ENCODE results near the gene CHI3L2. TPM values are rescaled to one million over a fixed set of nuclear protein-coding genes. Genes with fewer than 3 reads are reported as not detected.

Gene CHI3L2
- total and polyA plus RNA-seq, 9 donors, result 0.91 to 17.0 (median 1.5) TPM; not detected in 1

DNA sequence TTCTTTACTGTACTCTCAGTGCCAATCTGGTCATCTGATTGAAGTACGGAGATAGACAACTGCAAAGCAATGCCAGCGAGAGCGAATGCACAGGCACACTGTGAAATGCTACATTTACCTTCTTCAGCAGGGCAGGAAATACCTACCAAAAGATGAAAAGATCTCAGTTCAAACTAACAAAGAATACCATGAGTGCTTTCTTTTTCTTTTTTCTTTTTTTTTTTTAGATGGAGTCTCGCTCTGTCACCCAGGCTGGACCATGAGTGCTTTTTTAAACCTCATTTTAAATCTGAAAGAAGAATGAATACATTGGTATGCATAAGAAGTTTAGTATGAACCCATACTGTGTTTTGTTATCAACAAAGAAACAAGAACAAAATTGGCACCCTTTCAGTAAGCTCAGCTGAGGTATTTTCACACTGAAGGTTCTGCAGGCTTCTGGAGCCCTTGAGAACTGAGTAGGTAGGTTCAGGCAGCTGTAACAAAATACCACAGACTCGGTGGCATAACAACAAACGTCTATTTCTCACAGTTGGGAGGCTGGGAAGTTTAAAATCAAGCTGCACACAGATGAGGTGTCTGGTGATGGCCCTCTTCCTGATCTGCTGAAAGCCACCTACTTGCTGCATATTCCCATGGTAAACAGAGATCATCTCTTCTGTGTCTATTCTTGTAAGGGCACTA, 1.7 kb upstream of the CHI3L2 start:
- peaks cover 4% of the 10 kb centered on the region for H3K4me1 ChIP-seq (ENCODE audit: insufficient read depth)
- intact Hi-C loops (cut with DNase I), result loop anchor here in 3 of 4 donors (10.0 kb wide), 3 partner anchors 169 to 549 kb away; no protein-coding TSS in a partner anchor
- TF ChIP-seq, protein P1, sequence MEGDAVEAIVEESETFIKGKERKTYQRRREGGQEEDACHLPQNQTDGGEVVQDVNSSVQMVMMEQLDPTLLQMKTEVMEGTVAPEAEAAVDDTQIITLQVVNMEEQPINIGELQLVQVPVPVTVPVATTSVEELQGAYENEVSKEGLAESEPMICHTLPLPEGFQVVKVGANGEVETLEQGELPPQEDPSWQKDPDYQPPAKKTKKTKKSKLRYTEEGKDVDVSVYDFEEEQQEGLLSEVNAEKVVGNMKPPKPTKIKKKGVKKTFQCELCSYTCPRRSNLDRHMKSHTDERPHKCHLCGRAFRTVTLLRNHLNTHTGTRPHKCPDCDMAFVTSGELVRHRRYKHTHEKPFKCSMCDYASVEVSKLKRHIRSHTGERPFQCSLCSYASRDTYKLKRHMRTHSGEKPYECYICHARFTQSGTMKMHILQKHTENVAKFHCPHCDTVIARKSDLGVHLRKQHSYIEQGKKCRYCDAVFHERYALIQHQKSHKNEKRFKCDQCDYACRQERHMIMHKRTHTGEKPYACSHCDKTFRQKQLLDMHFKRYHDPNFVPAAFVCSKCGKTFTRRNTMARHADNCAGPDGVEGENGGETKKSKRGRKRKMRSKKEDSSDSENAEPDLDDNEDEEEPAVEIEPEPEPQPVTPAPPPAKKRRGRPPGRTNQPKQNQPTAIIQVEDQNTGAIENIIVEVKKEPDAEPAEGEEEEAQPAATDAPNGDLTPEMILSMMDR (IDR thresholded peaks at IDR 0.05), result no peak
- TF ChIP-seq EP300 (IDR thresholded peaks at IDR 0.05), result no peak
- TF ChIP-seq POLR2A (IDR thresholded peaks at IDR 0.05), result no peak

GRCh38 chr1:111227851-111228747, 586 bp downstream of the CHI3L2 start:
- Histone ChIP-seq H3K27ac (no peak overlapping the region), H3K27me3 (no peaks in the 10 kb centered on the region), H3K9me3 (no peaks in the 10 kb centered on the region), H3K4me3 (no peak overlapping the region), H3K4me1 (ENCODE audit: insufficient read depth) (peaks cover 4% of the 10 kb centered on the region), H3K36me3 (no peaks in the 10 kb centered on the region)
- TF ChIP-seq, protein P1 (IDR thresholded peaks at IDR 0.05), result no peak
- TF ChIP-seq POLR2A (IDR thresholded peaks at IDR 0.05) (no peak), EP300 (IDR thresholded peaks at IDR 0.05) (no peak)
- DNase-seq, result peak in 4 of 5 donors; percentile 15 to 39 (median 26)
- 53 to 68% (median 58%) methylated on average over 6 of the region's 6 CpGs for WGBS, 3 donors
- intact Hi-C loops (cut with DNase I), result loop anchor here in 3 of 4 donors (10.0 kb wide), 3 partner anchors 167 to 547 kb away; no protein-coding TSS in a partner anchor

More for the DNA sequence above, 1.7 kb upstream of the CHI3L2 start:
- no peaks in the 10 kb centered on the region for H3K36me3 ChIP-seq
- DNase-seq, result no peak
- H3K4me3 ChIP-seq, result no peak overlapping the region
- no peaks in the 10 kb centered on the region for H3K27me3 ChIP-seq
- no peak overlapping the region for H3K27ac ChIP-seq
- H3K9me3 ChIP-seq, result no peaks in the 10 kb centered on the region
- 44 to 77% (median 62%) methylated on average over 6 of the region's 6 CpGs for WGBS, 3 donors

GRCh38 chr1:111228748-111229126, 1.2 kb downstream of the CHI3L2 start:
- H3K9me3 ChIP-seq, result no peaks in the 10 kb centered on the region
- TF ChIP-seq, protein P1 (IDR thresholded peaks at IDR 0.05), result no peak
- TF ChIP-seq POLR2A (IDR thresholded peaks at IDR 0.05), result no peak
- TF ChIP-seq EP300 (IDR thresholded peaks at IDR 0.05), result no peak
- no peak overlapping the region for H3K4me3 ChIP-seq
- no peaks in the 10 kb centered on the region for H3K36me3 ChIP-seq
- DNase-seq, result no peak
- H3K27ac ChIP-seq, result no peak overlapping the region
- intact Hi-C loops (cut with DNase I), result loop anchor here in 3 of 4 donors (10.0 kb wide), 3 partner anchors 166 to 546 kb away; no protein-coding TSS in a partner anchor
- H3K4me1 ChIP-seq (ENCODE audit: insufficient read depth), result peaks cover 4% of the 10 kb centered on the region
- WGBS, 3 donors, result 33 to 39% (median 33%) methylated on average over 2 of the region's 2 CpGs
- no peaks in the 10 kb centered on the region for H3K27me3 ChIP-seq

- 90 to 95% (median 94%) methylated on average over 3 of the region's 3 CpGs for WGBS, 3 donors
- H3K27me3 ChIP-seq, result no peaks in the 10 kb centered on the region
- no peaks in the 10 kb centered on the region for H3K36me3 ChIP-seq
- TF ChIP-seq EP300 (IDR thresholded peaks at IDR 0.05), result no peak
- no peak for TF ChIP-seq POLR2A (IDR thresholded peaks at IDR 0.05)
- TF ChIP-seq, protein P1 (IDR thresholded peaks at IDR 0.05), result no peak
- H3K4me3 ChIP-seq, result no peak overlapping the region
- H3K4me1 ChIP-seq (ENCODE audit: insufficient read depth), result peaks cover 4% of the 10 kb centered on the region
- no peaks in the 10 kb centered on the region for H3K9me3 ChIP-seq
- DNase-seq, result no peak
- intact Hi-C loops (cut with DNase I), result no loop called here
- no peak overlapping the region for H3K27ac ChIP-seq
Observed at GRCh38 chr1:111232134-111232533, 4.6 kb downstream of the CHI3L2 start.
